ENCODE measurements around the gene ADAMTSL3. TPM values are rescaled to one million over a fixed set of nuclear protein-coding genes. Genes with fewer than 3 reads are reported as not detected.
"Not testable (repeated sequence)": the region's sequence is repeated elsewhere in the genome, so short reads cannot be mapped to it uniquely, and the experiment has no call there.

The ADAMTSL3 gene
- total and polyA plus RNA-seq, 4 donors = 0.85 to 58.2 (median 7.9) TPM

DNA sequence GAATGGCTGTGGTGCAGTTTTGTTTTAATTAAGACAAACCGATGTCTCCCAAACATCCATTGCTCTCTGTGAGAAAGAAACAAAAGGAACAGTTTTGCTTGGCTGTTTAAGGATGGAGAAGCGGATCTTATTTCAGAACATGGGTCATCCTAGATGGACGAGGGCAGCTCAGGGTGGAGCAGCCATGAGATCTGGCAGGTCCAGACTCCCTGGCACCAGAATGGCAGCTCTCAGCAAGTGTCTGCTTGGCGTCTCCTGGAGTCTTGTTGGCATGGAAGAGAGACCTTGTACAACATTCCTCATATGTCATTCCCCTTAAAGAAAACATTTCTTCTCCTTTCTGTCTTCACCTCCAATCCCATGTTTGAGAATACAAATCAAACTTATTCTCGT, 93.8 kb downstream of the ADAMTSL3 start:
- Histone ChIP-seq H3K4me3 (no peak overlapping the region), H3K4me1 (ENCODE audit: control insufficient read depth in 5 of 5, insufficient read depth in 5 of 5, low read length in 5 of 5) (peaks cover 0 to 6% (median 4%) of the 10 kb centered on the region in 5 donors), H3K27me3 (ENCODE audit: control insufficient read depth in 3 of 3, insufficient read depth in 3 of 3, low read length in 2 of 3) (no peaks in the 10 kb centered on the region), H3K36me3 (ENCODE audit: control insufficient read depth in 4 of 4, insufficient read depth in 4 of 4, low read length in 4 of 4) (no peaks in the 10 kb centered on the region), H3K9me3 (ENCODE audit: control insufficient read depth in 4 of 4, insufficient read depth in 3 of 4, low read length in 3 of 4) (no peaks in the 10 kb centered on the region), H3K9ac (ENCODE audit: insufficient read depth in 1 of 2, low read length in 2 of 2) (no peak overlapping the region), H3K27ac (ENCODE audit: low read depth in 1 of 2, low read length in 1 of 2) (no peak overlapping the region)
- 64 to 84% methylated on average over 5 of the region's 5 CpGs for WGBS, 2 donors
- ATAC-seq (ENCODE audit: insufficient read depth, low FRiP score) (no peak), DNase-seq (no peak)
- TF ChIP-seq, protein P1, sequence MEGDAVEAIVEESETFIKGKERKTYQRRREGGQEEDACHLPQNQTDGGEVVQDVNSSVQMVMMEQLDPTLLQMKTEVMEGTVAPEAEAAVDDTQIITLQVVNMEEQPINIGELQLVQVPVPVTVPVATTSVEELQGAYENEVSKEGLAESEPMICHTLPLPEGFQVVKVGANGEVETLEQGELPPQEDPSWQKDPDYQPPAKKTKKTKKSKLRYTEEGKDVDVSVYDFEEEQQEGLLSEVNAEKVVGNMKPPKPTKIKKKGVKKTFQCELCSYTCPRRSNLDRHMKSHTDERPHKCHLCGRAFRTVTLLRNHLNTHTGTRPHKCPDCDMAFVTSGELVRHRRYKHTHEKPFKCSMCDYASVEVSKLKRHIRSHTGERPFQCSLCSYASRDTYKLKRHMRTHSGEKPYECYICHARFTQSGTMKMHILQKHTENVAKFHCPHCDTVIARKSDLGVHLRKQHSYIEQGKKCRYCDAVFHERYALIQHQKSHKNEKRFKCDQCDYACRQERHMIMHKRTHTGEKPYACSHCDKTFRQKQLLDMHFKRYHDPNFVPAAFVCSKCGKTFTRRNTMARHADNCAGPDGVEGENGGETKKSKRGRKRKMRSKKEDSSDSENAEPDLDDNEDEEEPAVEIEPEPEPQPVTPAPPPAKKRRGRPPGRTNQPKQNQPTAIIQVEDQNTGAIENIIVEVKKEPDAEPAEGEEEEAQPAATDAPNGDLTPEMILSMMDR (IDR thresholded peaks at IDR 0.05; ENCODE audit: control extremely low read depth, extremely low read depth) = no peak

DNA sequence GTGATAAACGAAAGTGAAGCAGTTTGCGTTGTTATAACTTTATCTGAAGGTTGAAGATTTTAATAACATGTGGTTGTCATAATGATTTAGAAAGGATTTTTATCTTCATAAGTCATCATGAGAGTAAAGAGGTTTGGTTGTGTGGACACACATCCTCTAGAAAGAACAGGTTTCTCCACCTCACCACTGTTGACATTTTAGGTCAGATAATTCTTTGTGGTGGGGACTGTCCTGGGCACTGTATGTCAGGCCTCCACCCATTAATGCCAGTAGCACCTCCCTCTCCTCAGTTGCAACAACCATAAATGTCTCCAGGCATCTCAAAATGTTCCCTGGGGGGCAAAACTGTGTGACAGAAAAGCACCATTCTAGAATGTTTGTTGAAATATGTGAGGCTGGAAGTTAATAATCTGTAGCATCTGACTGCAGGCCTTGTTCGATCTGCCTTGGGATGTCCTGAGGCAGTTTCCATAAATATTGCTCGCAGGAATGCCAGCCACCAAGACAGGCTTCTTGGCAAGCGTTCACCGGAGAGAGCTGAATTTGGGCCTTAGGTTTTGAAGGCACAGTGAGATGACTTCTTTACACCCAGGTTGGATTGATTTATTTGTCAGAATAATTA, 100.1 kb downstream of the ADAMTSL3 start:
- H3K27ac ChIP-seq (ENCODE audit: low read depth in 1 of 2, low read length in 1 of 2) = no peak overlapping the region
- no peak overlapping the region for H3K4me3 ChIP-seq
- DNase-seq (no peak), ATAC-seq (ENCODE audit: insufficient read depth, low FRiP score) (no peak)
- no peak overlapping the region for H3K9ac ChIP-seq (ENCODE audit: insufficient read depth in 1 of 2, low read length in 2 of 2)
- TF ChIP-seq, protein P1 (IDR thresholded peaks at IDR 0.05; ENCODE audit: control extremely low read depth, extremely low read depth) = no peak
- H3K9me3 ChIP-seq (ENCODE audit: control insufficient read depth in 4 of 4, insufficient read depth in 3 of 4, low read length in 3 of 4) = peaks cover 0 to 6% (median 0%) of the 10 kb centered on the region in 4 donors
- WGBS, 2 donors = 86 to 91% methylated on average over 6 of the region's 6 CpGs
- H3K27me3 ChIP-seq (ENCODE audit: control insufficient read depth in 3 of 3, insufficient read depth in 3 of 3, low read length in 2 of 3) = no peaks in the 10 kb centered on the region
- H3K36me3 ChIP-seq (ENCODE audit: control insufficient read depth in 4 of 4, insufficient read depth in 4 of 4, low read length in 4 of 4) = no peaks in the 10 kb centered on the region
- H3K4me1 ChIP-seq (ENCODE audit: control insufficient read depth in 5 of 5, insufficient read depth in 5 of 5, low read length in 5 of 5) = peaks cover 0 to 2% (median 0%) of the 10 kb centered on the region in 5 donors

DNA sequence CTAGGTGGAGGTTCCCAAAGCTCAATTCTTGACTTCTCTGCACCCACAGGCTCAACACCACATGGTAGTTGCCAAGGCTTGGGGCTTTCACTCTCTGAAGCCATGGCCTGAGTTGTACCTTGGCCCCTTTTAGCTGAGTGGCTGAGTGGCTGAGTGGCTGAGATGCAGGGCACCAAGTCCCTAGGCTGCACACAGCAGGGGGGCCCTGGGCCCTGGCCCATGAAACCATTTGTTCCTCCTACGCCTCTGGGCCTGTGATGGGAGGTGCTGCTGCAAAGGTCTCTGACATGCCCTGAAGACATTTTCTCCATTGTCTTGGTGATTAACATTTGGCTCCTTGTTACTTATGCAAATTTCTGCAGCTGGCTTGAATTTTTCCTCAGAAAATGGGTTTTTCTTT, 103.4 kb downstream of the ADAMTSL3 start:
- DNase-seq; H3K4me1 ChIP-seq (ENCODE audit: control insufficient read depth in 5 of 5, insufficient read depth in 5 of 5, low read length in 5 of 5); H3K27ac ChIP-seq (ENCODE audit: low read depth in 1 of 2, low read length in 1 of 2); H3K4me3 ChIP-seq; ATAC-seq (ENCODE audit: insufficient read depth, low FRiP score); H3K9me3 ChIP-seq (ENCODE audit: control insufficient read depth in 4 of 4, insufficient read depth in 3 of 4, low read length in 3 of 4); H3K27me3 ChIP-seq (ENCODE audit: control insufficient read depth in 3 of 3, insufficient read depth in 3 of 3, low read length in 2 of 3); H3K36me3 ChIP-seq (ENCODE audit: control insufficient read depth in 4 of 4, insufficient read depth in 4 of 4, low read length in 4 of 4); H3K9ac ChIP-seq (ENCODE audit: insufficient read depth in 1 of 2, low read length in 2 of 2): not testable (repeated sequence)
- WGBS, 2 donors = 90 to 100% methylated on average over 1 of the region's 1 CpG

DNA sequence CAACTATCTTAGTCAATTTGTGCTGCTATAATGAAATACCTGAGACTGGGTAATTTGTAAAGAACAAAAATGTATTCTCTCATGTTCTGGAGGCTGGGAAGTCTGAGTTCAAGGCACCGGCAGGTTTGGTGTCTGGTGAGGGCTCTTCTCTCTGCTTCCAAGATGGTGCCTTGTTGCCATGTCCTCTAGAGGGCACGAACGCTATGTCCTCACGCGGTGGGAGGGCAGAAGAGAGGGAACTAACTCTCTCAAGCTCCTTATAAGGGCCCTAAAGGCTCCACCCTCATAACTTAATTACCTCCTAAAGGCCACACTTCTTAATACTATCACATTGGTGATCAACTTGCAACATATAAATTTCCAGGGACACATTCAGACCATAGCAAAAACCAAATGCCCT, 108.4 kb downstream of the ADAMTSL3 start:
- WGBS, 2 donors = 93 to 97% methylated on average over 5 of the region's 5 CpGs

More for the DNA sequence above, 108.4 kb downstream of the ADAMTSL3 start:
- Histone ChIP-seq H3K4me3 (no peak overlapping the region), H3K4me1 (ENCODE audit: control insufficient read depth in 5 of 5, insufficient read depth in 5 of 5, low read length in 5 of 5) (peaks cover 0 to 2% (median under 1%) of the 10 kb centered on the region in 5 donors), H3K9ac (ENCODE audit: insufficient read depth in 1 of 2, low read length in 2 of 2) (no peak overlapping the region), H3K27me3 (ENCODE audit: control insufficient read depth in 3 of 3, insufficient read depth in 3 of 3, low read length in 2 of 3) (no peaks in the 10 kb centered on the region), H3K36me3 (ENCODE audit: control insufficient read depth in 4 of 4, insufficient read depth in 4 of 4, low read length in 4 of 4) (no peaks in the 10 kb centered on the region), H3K9me3 (ENCODE audit: control insufficient read depth in 4 of 4, insufficient read depth in 3 of 4, low read length in 3 of 4) (peaks cover 0 to under 1% (median 0%) of the 10 kb centered on the region in 4 donors), H3K27ac (ENCODE audit: low read depth in 1 of 2, low read length in 1 of 2) (no peak overlapping the region)
- no peak for DNase-seq
- TF ChIP-seq, protein P1 (IDR thresholded peaks at IDR 0.05; ENCODE audit: control extremely low read depth, extremely low read depth) = no peak
- no peak for ATAC-seq (ENCODE audit: insufficient read depth, low FRiP score)

Measured in lung (tissue), 12 donors.